Neural crest cell (in vitro differentiated cells): ENCODE results near the gene TIAM1. TPM values are rescaled to one million over a fixed set of nuclear protein-coding genes. Genes with fewer than 3 reads are reported as not detected.

Source experiments
- DNase-seq: peaks from one replicate; pipeline ENCODE4 v3.0.0; 2021; ENCODE audit warnings: low read depth, mixed read lengths, low spot score
- H3K27ac Mint-ChIP-seq: one replicate; pipeline ENCODE4 v1.8.0; 2021; ENCODE audit warnings: mild to moderate bottlenecking, mixed read lengths; ENCODE audit not compliant: unreplicated experiment
- H3K27me3 Mint-ChIP-seq: 2 replicates; pipeline ENCODE4 v1.8.0; 2021; ENCODE audit warnings: low read depth, mild to moderate bottlenecking, mixed read lengths
- H3K36me3 Mint-ChIP-seq: 2 replicates; pipeline ENCODE4 v1.8.0; 2021; ENCODE audit warnings: low read depth, mild to moderate bottlenecking, mixed read lengths
- H3K4me1 Mint-ChIP-seq: 2 replicates; pipeline ENCODE4 v1.8.0; 2021; ENCODE audit warnings: mixed read lengths
- H3K4me3 Mint-ChIP-seq: one replicate; pipeline ENCODE4 v1.8.0; 2021; ENCODE audit warnings: mild to moderate bottlenecking, mixed read lengths
- H3K9me3 Mint-ChIP-seq: 2 replicates; pipeline ENCODE4 v1.8.0; 2021; ENCODE audit warnings: mixed read lengths
- total RNA-seq: library from RNA; stranded (reverse); gene quantifications from 2 replicates; pipeline ENCODE4 v1.2.1, GENCODE V29; 2021
- TF ChIP-seq, protein P1 (sequence below): fragments of 200-600 bp; sonication (generic); conservative IDR thresholded peaks from 2 replicates; pipeline ENCODE4 v1.5.0; 2021; ENCODE audit warnings: antibody characterized with exemption, mild to moderate bottlenecking

TIAM1 gene
- total RNA-seq, 1 donor from 2014 or later, result 53.6 TPM

DNA sequence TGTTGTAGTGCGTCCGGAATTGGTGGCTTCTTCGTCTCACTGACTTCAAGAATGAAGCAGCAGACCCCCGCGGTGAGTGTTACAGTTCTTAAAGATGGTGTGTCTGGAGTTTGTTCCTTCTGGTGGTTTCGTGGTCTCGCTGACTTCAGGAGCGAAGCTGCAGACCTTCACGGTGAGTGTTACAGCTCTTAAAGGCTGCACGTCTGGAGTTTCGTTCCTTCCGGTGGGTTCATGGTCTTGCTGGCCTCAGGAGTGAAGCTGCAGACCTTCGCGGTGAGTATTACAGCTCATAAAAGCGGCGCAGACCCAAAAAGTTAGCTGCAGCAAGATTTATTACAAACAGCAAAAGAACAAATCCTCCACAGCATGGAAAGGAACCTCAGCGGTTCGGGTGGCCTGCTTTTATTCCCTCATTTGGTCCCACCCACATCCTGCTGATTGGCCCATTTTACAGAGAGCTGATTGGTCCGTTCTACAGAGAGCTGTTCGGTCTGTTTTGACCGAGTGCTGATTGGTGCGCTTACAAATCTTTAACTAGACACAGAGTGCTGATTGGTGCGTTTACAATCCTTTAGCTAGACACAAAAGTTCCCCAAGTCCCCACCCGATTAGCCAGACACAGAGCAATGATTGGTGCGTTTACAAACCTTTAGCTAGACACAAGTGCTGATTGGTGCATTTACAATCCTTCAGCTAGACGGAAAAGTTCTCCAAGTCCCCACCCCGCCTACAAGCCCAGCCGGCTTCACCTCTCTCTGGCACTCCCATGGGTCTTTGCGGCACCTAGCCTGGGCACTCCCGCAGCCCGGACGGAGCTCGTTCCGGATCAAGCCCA, 256.2 kb downstream of the TIAM1 start:
- Mint-ChIP-seq H3K4me1 (peaks cover 3% of the 10 kb centered on the region), H3K36me3 (no peaks in the 10 kb centered on the region), H3K9me3 (no peaks in the 10 kb centered on the region), H3K27me3 (peaks cover 2% of the 10 kb centered on the region), H3K27ac (no peak overlapping the region), H3K4me3 (no peak overlapping the region)
- DNase-seq, result no peak
- TF ChIP-seq, protein P1, sequence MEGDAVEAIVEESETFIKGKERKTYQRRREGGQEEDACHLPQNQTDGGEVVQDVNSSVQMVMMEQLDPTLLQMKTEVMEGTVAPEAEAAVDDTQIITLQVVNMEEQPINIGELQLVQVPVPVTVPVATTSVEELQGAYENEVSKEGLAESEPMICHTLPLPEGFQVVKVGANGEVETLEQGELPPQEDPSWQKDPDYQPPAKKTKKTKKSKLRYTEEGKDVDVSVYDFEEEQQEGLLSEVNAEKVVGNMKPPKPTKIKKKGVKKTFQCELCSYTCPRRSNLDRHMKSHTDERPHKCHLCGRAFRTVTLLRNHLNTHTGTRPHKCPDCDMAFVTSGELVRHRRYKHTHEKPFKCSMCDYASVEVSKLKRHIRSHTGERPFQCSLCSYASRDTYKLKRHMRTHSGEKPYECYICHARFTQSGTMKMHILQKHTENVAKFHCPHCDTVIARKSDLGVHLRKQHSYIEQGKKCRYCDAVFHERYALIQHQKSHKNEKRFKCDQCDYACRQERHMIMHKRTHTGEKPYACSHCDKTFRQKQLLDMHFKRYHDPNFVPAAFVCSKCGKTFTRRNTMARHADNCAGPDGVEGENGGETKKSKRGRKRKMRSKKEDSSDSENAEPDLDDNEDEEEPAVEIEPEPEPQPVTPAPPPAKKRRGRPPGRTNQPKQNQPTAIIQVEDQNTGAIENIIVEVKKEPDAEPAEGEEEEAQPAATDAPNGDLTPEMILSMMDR, result no peak

DNA sequence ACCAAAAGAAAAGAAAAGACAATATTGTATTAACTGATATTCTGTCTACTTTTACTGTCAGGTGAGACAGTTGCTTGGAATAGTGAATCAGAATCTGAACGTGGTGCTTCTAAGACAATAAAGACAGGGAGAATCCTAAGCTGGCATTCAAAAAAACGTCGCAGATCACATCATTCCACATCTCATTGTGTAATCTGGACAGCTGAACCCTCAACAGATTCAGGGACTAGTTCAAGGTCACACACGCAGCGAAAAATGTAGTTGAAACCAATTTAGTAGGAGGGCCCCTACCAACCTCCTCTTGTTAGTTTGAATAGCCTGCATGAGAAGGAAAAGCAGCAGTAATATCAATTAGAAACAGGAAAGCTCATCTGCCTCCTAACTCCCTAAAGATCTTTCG, 259.4 kb downstream of the TIAM1 start:
- no peak for DNase-seq
- H3K36me3 Mint-ChIP-seq, result no peaks in the 10 kb centered on the region
- no peak overlapping the region for H3K4me3 Mint-ChIP-seq
- TF ChIP-seq, protein P1, result no peak
- no peaks in the 10 kb centered on the region for H3K9me3 Mint-ChIP-seq
- no peak overlapping the region for H3K27ac Mint-ChIP-seq
- no peaks in the 10 kb centered on the region for H3K27me3 Mint-ChIP-seq
- H3K4me1 Mint-ChIP-seq, result peaks cover 3% of the 10 kb centered on the region

DNA sequence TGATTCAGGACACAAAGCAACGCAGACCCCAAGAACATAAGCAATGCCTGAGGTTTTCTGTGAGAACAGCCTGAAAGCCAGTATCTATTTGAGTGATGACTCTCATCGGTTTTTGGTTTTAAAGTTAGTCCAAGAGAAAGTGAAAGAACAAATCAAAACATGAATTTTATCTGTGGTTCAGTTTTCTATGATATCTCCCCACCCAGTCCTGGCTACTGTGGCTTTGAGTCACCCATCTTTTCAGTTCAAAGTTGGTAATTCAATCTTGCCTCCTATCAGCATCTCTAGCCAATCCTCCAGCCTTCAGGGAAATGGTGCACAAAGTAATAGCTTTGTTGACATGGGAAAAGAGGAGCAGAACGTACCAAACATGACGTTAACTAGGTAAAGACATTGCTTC, 265.3 kb downstream of the TIAM1 start:
- Mint-ChIP-seq H3K27ac (no peak overlapping the region), H3K36me3 (no peaks in the 10 kb centered on the region), H3K27me3 (no peaks in the 10 kb centered on the region), H3K4me1 (no peaks in the 10 kb centered on the region), H3K4me3 (no peak overlapping the region), H3K9me3 (no peaks in the 10 kb centered on the region)
- no peak for DNase-seq
- TF ChIP-seq, protein P1, result no peak

DNA sequence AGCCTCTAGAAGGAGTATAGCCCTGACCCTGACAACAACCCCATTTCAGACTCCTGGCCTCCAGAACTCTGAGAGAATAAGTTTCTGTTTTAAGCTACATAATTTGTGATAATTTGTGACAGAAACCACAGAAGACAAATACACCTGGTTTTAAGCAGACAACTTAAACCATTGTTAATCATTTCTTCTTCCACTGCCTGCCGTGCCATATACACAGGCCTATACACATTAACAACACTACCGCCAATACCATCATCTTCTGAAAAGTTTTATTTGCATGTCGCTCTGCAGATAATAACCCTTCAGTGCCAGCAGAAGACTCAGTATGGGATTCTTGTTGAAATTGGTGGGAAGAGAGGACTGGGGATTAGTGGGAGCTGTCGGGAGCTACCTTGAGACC, 265.8 kb downstream of the TIAM1 start:
- Mint-ChIP-seq H3K4me1 (no peaks in the 10 kb centered on the region), H3K4me3 (no peak overlapping the region), H3K36me3 (no peaks in the 10 kb centered on the region), H3K27ac (no peak overlapping the region), H3K9me3 (no peaks in the 10 kb centered on the region), H3K27me3 (no peaks in the 10 kb centered on the region)
- TF ChIP-seq, protein P1, result no peak
- DNase-seq, result no peak

DNA sequence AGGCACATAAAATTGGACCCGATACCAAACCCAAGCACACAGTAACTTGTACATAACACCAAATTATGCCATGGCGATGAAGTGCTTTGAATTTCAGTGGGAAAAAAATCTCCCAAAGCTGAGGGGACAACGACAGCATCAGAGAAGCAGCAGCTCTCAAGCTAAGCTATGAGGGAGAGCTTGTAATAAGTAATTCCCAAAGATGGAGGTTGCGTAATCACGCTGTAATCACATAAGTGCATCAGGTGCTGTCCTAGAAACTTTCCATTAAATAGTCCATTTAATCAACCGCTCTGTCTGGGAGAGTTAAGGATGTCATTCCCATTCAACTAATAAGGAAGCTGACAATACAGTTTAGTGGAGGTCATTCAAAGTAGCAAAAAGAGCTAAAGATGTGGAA, 268.2 kb downstream of the TIAM1 start:
- H3K27ac Mint-ChIP-seq, result no peak overlapping the region
- H3K27me3 Mint-ChIP-seq, result no peaks in the 10 kb centered on the region
- no peaks in the 10 kb centered on the region for H3K36me3 Mint-ChIP-seq
- TF ChIP-seq, protein P1, result no peak
- no peak overlapping the region for H3K4me3 Mint-ChIP-seq
- no peak for DNase-seq
- H3K4me1 Mint-ChIP-seq, result no peaks in the 10 kb centered on the region
- H3K9me3 Mint-ChIP-seq, result no peaks in the 10 kb centered on the region
